ENCODE measurements around the gene CLDN15. TPM values are rescaled to one million over a fixed set of nuclear protein-coding genes. Genes with fewer than 3 reads are reported as not detected.

CLDN15 gene
- polyA plus RNA-seq, 1 donor: 115 TPM

DNA sequence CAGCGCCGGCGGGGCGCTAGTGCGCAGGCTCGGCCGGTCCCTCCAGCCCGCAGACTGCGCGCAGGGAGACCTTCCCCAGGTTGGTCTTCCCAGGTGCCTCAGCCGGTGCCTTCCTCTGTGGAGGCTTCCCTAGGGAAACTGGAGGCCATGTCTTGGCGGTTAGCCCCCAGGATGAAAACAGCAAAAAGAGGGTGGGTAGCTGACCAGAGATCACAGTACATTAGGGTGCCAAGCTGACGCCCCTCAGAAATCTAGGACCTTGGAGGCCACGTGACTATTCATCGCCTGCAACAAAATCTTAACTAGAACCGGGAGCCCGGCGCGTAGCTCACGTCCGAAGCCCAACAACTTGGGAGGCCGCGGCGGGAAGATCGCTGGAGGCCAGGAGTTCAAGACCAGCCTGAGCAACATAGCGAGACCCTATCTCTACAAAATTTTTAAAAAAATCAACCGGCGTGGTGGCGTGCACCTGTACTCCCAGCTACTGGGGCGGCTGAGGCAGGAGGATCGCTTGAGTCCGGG, 7.6 kb upstream of the CLDN15 start:
- no CpG with 5 or more reads among the region's 32 CpGs for WGBS (ENCODE audit: insufficient coverage, low lambda C conversion rate)
- Histone ChIP-seq H3K9me3 (ENCODE audit: control insufficient read depth, low read depth, low read length) (no peaks in the 10 kb centered on the region), H3K27me3 (ENCODE audit: control insufficient read depth, insufficient read depth, low read length) (no peaks in the 10 kb centered on the region), H3K27ac (ENCODE audit: low read length) (peak overlapping the region; percentile 98), H3K36me3 (ENCODE audit: control insufficient read depth, insufficient read depth, low read length) (peaks cover 23% of the 10 kb centered on the region), H3K4me1 (ENCODE audit: control insufficient read depth, insufficient read depth, low read length) (peaks cover 21% of the 10 kb centered on the region), H3K4me3 (ENCODE audit: low read length) (peak overlapping the region; percentile 91)
- no peak for DNase-seq

GRCh38 chr7:101244375-101245146, 7.0 kb upstream of the CLDN15 start, which contains the start of gene FIS1:
TSS of gene FIS1 (minus strand) at chr7:101245081. CDS start at chr7:101245004, 77 bp downstream.
- no CpG with 5 or more reads among the region's 45 CpGs for WGBS (ENCODE audit: insufficient coverage, low lambda C conversion rate)
- Histone ChIP-seq H3K36me3 (ENCODE audit: control insufficient read depth, insufficient read depth, low read length) (peaks cover 30% of the 10 kb centered on the region), H3K9me3 (ENCODE audit: control insufficient read depth, low read depth, low read length) (no peaks in the 10 kb centered on the region), H3K4me1 (ENCODE audit: control insufficient read depth, insufficient read depth, low read length) (peaks cover 28% of the 10 kb centered on the region), H3K27ac (ENCODE audit: low read length) (peak within 1 kb of the TSS; percentile 98), H3K27me3 (ENCODE audit: control insufficient read depth, insufficient read depth, low read length) (no peaks in the 10 kb centered on the region), H3K4me3 (ENCODE audit: low read length) (peak within 1 kb of the TSS; percentile 91)
- peak; percentile 89 to 97 for DNase-seq

- Histone ChIP-seq H3K27me3 (ENCODE audit: control insufficient read depth, insufficient read depth, low read length) (no peaks in the 10 kb centered on the region), H3K27ac (ENCODE audit: low read length) (peak overlapping the region; percentile 98), H3K4me1 (ENCODE audit: control insufficient read depth, insufficient read depth, low read length) (peaks cover 35% of the 10 kb centered on the region), H3K36me3 (ENCODE audit: control insufficient read depth, insufficient read depth, low read length) (peaks cover 30% of the 10 kb centered on the region), H3K9me3 (ENCODE audit: control insufficient read depth, low read depth, low read length) (no peaks in the 10 kb centered on the region), H3K4me3 (ENCODE audit: low read length) (peak overlapping the region; percentile 91)
- no CpG with 5 or more reads among the region's 28 CpGs for WGBS (ENCODE audit: insufficient coverage, low lambda C conversion rate)
- no peak for DNase-seq
These were observed 6.2 kb upstream of the CLDN15 start for GRCh38 chr7:101243646-101244374.

- Histone ChIP-seq H3K4me3 (ENCODE audit: low read length) (no peak overlapping the region), H3K27me3 (ENCODE audit: control insufficient read depth, insufficient read depth, low read length) (no peaks in the 10 kb centered on the region), H3K4me1 (ENCODE audit: control insufficient read depth, insufficient read depth, low read length) (peaks cover 55% of the 10 kb centered on the region), H3K27ac (ENCODE audit: low read length) (no peak overlapping the region), H3K36me3 (ENCODE audit: control insufficient read depth, insufficient read depth, low read length) (peaks cover 29% of the 10 kb centered on the region), H3K9me3 (ENCODE audit: control insufficient read depth, low read depth, low read length) (no peaks in the 10 kb centered on the region)
- no CpG with 5 or more reads among the region's 16 CpGs for WGBS (ENCODE audit: insufficient coverage, low lambda C conversion rate)
- no peak for DNase-seq
These were observed 4.1 kb upstream of the CLDN15 start for GRCh38 chr7:101241443-101242349.

DNA sequence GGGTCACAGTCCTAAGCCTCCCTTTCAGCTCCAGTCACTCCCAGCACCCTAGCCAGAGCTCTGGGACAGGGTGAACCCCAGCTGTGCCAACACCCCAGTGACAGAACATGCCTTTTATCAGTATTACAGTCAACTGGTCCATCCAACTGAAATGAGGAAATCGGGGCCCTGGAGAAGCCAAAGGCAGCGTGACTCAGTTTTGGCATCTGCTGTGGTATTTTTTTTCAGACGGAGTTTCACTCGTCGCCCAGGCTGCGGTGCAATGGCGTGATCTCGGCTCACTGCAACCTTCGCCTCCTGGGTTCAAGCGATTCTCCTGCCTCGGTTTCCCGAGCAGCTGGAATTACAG, 3.4 kb upstream of the CLDN15 start:
- no peak for DNase-seq
- Histone ChIP-seq H3K27ac (ENCODE audit: low read length) (peak overlapping the region; percentile 46), H3K36me3 (ENCODE audit: control insufficient read depth, insufficient read depth, low read length) (peaks cover 32% of the 10 kb centered on the region), H3K27me3 (ENCODE audit: control insufficient read depth, insufficient read depth, low read length) (no peaks in the 10 kb centered on the region), H3K4me3 (ENCODE audit: low read length) (no peak overlapping the region), H3K4me1 (ENCODE audit: control insufficient read depth, insufficient read depth, low read length) (peaks cover 62% of the 10 kb centered on the region), H3K9me3 (ENCODE audit: control insufficient read depth, low read depth, low read length) (no peaks in the 10 kb centered on the region)
- no CpG with 5 or more reads among the region's 12 CpGs for WGBS (ENCODE audit: insufficient coverage, low lambda C conversion rate)

DNA sequence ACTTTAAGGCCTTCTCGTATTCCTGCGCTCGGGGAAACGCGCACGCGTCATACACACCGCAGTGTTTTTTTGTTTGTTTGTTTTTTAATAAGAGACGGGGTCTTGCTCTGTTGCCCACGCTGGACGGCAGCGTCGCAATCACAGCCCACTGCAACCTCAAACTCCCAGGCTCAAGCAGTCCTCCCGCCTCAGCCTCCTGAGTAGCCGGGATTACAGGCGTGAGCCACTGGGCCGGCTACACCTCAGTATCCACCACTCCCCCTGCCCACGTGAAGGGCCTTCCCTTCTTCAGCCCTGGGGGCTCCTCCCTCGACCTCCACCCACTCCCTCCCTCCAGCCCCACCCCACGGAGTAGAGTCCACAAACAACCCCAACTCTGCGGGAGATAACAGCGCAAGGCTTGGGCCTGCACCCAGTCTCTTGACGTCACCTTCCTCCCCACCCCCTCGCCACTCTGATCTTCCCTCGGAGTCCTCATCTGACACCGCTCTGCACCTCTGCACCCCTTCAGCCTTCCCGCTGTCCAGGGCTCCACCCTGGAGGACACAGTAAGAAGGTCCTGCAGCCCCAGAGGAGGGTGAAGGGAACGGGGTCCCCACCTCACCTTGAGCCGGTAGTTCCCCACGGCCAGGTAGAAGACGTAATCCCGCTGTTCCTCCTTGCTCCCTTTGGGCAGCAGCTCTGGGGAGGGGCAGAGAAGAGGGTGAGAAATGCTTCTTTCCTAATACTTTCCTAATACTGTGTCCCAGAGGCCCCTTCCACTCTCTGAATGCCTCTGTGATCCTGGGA, 2.8 kb upstream of the CLDN15 start:
- H3K36me3 ChIP-seq (ENCODE audit: control insufficient read depth, insufficient read depth, low read length): peaks cover 32% of the 10 kb centered on the region

GRCh38 chr7:101239951-101240220, 2.3 kb upstream of the CLDN15 start:
- H3K4me1 ChIP-seq (ENCODE audit: control insufficient read depth, insufficient read depth, low read length): peaks cover 68% of the 10 kb centered on the region
- WGBS (ENCODE audit: insufficient coverage, low lambda C conversion rate): no CpG with 5 or more reads among the region's 9 CpGs
- no peak for DNase-seq
- peaks cover 32% of the 10 kb centered on the region for H3K36me3 ChIP-seq (ENCODE audit: control insufficient read depth, insufficient read depth, low read length)
- no peaks in the 10 kb centered on the region for H3K9me3 ChIP-seq (ENCODE audit: control insufficient read depth, low read depth, low read length)
- no peaks in the 10 kb centered on the region for H3K27me3 ChIP-seq (ENCODE audit: control insufficient read depth, insufficient read depth, low read length)
- H3K4me3 ChIP-seq (ENCODE audit: low read length): no peak overlapping the region
- H3K27ac ChIP-seq (ENCODE audit: low read length): no peak overlapping the region

More for the DNA sequence above, 2.8 kb upstream of the CLDN15 start:
- H3K4me1 ChIP-seq (ENCODE audit: control insufficient read depth, insufficient read depth, low read length): peaks cover 66% of the 10 kb centered on the region
- whole genome bisulfite sequencing (ENCODE audit: insufficient coverage, low lambda C conversion rate): no CpG with 5 or more reads among the region's 32 CpGs
- H3K27me3 ChIP-seq (ENCODE audit: control insufficient read depth, insufficient read depth, low read length): no peaks in the 10 kb centered on the region
- H3K9me3 ChIP-seq (ENCODE audit: control insufficient read depth, low read depth, low read length): no peaks in the 10 kb centered on the region
- H3K4me3 ChIP-seq (ENCODE audit: low read length): no peak overlapping the region
- peak; percentile 83 to 92 for DNase-seq
- peak overlapping the region; percentile 46 for H3K27ac ChIP-seq (ENCODE audit: low read length)

DNA sequence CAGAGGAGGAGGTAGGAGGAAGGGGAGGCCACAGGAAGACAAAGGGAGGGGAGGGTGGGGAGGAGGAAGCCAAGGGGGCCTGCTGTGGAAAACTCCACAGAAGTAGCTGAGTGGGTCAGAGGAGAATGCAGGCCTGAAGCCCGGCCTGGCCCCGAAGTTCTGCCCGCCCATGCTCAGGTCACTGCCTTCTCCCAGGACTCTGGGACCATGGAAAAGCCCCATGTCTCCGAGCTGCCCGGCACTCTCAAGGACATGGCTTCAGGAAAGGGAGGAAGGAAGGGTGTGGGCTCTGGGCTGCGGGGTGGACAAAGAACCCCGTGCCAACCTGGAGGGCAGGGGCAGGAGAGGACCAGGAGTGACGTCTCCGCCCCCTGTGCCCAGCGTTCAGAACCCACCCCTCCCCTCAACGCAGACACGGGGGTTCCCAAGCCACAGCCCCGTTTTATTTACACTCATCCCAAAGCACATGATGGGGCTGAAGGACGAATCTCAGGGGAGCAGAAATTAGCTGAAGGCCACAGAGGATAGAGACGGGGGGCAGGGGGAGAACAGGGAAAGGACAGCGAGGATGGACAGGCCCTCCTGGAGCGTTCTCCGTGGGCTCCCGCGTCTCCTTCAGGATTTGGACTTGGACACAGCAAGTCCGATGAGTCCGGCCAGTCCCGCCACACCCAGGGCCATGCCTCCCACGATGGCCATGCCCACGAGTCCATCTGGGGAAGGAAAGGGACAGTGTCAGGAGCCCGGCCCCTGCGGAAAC, 1.8 kb upstream of the CLDN15 start:
- Histone ChIP-seq H3K9me3 (ENCODE audit: control insufficient read depth, low read depth, low read length) (no peaks in the 10 kb centered on the region), H3K27me3 (ENCODE audit: control insufficient read depth, insufficient read depth, low read length) (no peaks in the 10 kb centered on the region), H3K36me3 (ENCODE audit: control insufficient read depth, insufficient read depth, low read length) (peaks cover 32% of the 10 kb centered on the region), H3K27ac (ENCODE audit: low read length) (peak overlapping the region; percentile 85), H3K4me1 (ENCODE audit: control insufficient read depth, insufficient read depth, low read length) (peaks cover 71% of the 10 kb centered on the region), H3K4me3 (ENCODE audit: low read length) (no peak overlapping the region)
- WGBS (ENCODE audit: insufficient coverage, low lambda C conversion rate): no CpG with 5 or more reads among the region's 27 CpGs
- peak in 1 of 2 donors; percentile 14 for DNase-seq

All from large intestine (tissue), 3 donors.